Inflammatory macrophage treated with lipopolysaccharide for 4 hours (primary cell): ENCODE results near the gene LTB.
A peak's percentile ranks its signal among the peaks of the same experiment; 100 is the strongest.

Experiments used
- DNase-seq: peaks from one replicate; pipeline ENCODE4 v3.0.0-alpha.2; 2020

LTB gene, protein sequence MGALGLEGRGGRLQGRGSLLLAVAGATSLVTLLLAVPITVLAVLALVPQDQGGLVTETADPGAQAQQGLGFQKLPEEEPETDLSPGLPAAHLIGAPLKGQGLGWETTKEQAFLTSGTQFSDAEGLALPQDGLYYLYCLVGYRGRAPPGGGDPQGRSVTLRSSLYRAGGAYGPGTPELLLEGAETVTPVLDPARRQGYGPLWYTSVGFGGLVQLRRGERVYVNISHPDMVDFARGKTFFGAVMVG

DNA sequence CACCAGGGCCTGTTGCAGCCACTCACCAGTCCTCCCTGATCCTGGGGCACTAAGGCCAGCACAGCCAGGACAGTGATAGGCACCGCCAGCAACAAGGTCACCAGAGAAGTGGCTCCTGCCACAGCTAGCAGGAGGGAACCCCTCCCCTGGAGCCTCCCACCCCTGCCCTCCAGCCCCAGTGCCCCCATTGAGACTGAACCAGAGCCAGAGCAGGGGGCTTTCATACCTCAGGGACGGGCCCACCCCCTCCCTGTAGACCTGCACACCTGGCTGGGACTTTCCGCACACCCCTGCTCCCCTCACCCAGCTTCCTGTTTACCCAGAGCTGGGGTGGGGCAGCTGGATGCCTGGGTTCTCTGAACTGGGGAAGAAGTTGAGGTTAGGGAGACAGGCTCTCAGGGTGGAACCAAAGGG is at the start of gene LTB:
Gene LTB, minus strand, starts transcription at position 195 of the 414 bp plus-strand sequence. Its CDS starts 7 bp downstream, at position 188.
- no peak for DNase-seq

DNA sequence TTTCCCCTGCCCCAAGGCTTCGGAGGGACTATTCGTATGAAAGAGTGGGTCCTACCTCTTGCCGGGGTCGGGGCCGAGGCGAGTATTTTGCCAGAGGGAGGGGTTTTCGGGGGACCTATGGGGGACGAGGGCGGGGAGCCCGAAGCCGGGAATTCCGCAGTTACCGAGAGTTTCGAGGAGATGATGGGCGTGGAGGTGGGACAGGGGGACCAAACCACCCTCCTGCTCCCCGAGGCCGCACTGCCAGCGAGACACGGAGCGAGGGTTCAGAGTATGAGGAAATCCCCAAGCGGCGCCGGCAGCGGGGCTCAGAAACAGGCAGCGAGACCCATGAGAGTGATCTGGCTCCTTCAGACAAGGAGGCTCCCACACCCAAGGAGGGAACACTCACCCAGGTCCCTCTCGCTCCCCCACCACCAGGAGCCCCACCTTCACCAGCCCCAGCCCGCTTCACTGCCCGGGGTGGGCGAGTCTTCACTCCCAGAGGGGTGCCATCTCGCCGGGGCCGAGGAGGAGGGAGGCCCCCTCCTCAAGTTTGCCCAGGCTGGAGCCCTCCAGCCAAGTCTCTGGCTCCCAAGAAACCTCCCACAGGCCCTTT is 49.6 kb upstream of the LTB start:
- no peak for DNase-seq

DNA sequence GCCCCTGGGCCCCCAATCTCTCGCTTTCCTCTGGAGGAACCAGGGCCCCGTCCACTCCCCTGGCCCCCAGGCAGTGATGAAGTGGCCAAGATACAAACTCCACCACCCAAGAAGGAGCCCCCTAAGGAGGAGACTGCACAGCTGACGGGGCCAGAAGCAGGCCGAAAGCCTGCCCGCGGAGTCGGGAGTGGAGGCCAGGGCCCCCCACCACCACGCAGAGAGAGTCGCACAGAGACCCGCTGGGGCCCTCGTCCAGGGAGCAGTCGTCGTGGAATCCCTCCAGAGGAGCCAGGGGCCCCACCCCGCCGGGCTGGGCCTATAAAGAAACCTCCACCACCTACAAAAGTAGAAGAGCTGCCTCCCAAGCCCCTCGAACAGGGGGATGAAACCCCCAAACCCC is 49.0 kb upstream of the LTB start:
- no peak for DNase-seq

- no peak for DNase-seq
These were observed 48.1 kb upstream of the LTB start for GRCh38 chr6:31630177-31630934.

- no peak for DNase-seq
These were observed 46.8 kb upstream of the LTB start for GRCh38 chr6:31629014-31629413.

GRCh38 chr6:31627690-31628287 is 45.6 kb upstream of the LTB start:
- DNase-seq: no peak

- DNase-seq: no peak
These were observed 44.7 kb upstream of the LTB start for GRCh38 chr6:31626952-31627351.

GRCh38 chr6:31624070-31624469 is 41.8 kb upstream of the LTB start:
- no peak for DNase-seq

DNA sequence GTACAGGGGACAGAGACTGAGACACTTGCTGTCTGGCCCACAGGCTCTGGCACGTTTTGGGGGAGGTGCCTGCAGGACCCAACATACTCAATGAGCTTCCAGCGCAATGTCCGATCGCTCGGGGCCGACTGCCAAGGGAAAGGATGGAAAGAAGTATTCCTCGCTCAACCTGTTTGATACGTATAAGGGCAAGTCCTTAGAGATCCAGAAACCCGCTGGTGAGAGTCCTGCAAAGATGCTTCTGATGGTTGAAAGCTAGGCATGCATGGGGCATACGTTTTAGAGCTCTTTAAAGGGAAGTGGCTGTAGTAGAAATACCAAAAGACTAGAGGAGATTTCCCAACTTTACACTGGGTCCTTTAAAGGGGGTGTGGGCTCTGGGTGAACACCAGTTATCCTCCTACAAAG is 40.5 kb upstream of the LTB start:
- DNase-seq: peak; percentile 34

- no peak for DNase-seq
These were observed 39.8 kb upstream of the LTB start for GRCh38 chr6:31621991-31622390.

DNA sequence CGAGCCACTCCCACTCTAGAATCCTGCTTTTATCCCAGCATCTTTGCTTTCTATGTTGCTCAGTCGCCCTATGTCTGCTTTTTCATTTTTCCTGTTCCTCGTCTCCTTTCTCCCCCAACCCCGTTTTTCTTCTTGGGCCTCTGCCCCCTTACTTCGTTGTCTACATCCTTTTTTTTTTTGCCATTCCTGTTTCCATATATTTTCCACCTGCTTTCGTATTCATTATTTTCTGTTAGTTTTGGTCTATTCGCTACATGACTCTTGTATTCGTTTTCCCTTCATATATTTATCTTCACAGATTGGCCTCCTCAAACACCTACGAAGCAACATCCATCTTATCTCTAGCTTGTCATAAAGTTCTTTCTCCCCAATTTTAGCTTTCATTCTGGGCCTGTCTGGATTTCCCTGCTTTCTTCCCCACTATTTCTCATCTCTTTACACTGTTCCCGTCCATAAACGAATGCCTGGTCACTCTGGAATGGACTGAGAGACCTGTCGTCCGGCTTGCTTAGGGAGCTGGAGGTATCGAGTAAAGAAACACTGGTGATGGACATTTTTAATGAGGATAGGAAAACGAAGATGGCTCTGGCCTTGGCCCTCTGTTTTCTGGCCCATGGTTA is 39.2 kb upstream of the LTB start:
- no peak for DNase-seq

DNA sequence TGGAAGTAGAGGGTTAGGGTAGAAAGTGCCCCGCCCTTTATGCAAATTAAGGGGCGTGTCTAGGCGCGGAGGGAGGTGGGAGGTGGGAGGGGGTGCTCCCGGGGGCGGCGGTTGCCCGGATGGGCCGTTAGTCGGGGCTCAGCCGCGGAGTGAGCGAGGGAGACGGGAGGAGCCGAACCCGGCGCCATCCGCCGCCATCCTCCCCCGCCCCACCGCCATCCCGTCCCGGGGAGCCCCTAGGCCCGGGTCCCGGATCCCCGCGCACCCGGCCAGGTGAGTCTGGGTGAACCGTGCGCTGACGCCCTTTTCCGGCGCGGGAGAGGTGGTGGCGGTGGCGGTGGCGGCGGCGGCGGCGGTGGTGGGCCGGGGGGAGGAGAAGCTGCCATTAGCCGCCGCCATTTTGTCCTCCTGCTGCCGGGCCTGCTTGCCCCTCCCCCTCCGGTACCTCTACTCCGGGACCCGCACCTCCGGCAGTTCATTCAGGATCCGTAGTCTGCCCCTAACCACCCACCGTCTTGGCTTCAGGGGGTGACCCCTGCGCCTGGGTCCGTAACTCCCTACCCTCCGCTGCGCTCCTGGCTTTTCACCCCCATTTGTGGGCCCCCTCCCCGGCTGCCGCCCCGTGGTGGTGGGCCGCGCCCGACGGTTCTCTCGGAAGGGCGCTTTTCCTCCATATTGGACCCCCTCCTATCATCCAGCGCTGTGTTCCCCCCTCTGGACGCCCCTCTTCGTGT is 38.5 kb upstream of the LTB start, which contains the start of gene PRRC2A:
Gene PRRC2A, plus strand, starts transcription at position 130 of the 734 bp plus-strand sequence. CDS start 2,075 bp downstream, outside the sequence.
- no peak for DNase-seq

DNA sequence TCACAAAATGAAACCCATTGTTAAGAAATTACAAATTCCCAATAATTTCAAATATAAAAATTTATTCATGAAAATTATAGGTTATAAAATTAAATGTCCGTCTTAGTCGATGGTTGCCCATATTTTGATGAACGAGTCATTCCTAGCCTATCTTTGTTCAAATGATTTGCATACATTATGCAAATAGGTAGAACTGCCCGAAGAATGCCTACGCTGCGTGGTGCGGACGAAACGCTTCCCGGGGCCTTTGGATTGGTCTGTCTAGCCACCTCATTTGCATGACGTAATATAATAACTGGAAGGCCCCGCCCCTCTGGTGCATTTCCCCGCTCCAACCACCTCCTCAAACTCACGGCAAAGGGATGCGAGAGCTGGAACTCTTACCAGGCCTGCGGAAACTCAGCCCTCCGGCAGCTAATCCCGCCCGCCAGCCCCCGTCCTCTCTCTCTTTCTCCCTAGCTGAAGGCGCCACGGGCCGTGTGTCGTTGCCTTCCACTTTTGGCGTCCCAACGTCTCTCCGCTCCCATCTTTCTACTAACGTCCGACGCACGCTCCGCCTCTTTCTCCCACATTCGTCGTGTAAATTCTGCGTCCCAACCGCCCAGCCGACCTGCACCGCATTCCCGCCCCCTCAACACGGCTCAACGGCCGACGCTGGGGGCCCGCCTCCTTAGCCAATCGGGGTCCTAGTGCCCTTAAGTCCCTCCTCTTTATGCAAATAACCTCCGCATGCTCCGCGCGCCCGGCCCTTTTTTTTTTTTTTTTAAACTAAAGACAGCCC is 37.8 kb upstream of the LTB start:
- peak; percentile 99 for DNase-seq

GRCh38 chr6:31617010-31617409 is 34.8 kb upstream of the LTB start:
- DNase-seq: no peak

GRCh38 chr6:31615748-31616147 is 33.5 kb upstream of the LTB start:
- DNase-seq: no peak

- DNase-seq: peak; percentile 76
These were observed 32.7 kb upstream of the LTB start, which contains the start of gene AIF1 for GRCh38 chr6:31614684-31615578. Gene AIF1, plus strand, starts transcription at chr6:31615234. Its CDS starts 96 bp downstream, at chr6:31615330.

DNA sequence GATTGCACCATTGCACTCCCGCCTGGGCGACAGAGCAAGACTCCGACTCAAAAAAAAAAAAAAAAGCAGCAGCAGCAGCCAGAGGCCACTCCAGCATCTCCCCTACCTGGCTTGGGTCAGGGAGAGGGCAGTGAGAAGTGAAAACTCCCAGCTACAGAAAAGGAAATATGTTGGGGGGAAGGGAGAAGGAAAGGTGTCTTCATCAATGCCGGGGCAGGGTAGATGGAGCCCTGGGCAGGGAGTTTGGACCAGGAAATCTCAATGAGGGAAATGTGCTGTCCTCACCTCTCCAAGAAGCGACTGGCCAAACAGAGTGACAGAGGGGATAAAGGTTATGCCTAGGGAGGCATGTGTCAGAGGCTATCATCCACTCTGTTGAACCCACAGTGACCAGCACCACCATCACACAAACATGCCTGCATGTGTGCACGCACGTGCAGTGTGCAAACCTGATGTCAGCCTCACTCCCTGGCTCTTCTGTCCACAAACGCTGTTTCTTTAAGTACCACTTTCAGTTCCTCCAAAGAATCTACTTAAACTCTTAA is 31.9 kb upstream of the LTB start:
- DNase-seq: peak; percentile 79

DNA sequence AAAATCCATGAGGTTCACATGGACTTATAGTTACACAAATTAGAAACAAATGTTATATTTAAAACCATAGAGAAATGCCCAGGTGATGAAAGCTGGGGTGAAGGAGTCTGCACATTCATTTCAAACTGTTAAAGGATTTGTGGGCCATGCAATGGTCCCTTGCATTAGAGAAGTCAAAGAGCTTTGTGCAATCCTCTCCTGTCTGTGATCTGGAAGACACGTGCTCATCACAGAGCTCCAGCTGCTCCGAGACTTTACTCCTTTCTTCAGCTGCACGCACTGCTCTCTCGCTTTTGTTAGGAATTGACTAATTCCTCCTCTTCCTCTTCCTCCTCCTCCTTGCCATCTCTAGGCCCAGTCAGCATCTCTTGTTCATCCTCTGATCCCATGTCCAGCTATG is 28.7 kb upstream of the LTB start:
- DNase-seq: peak; percentile 24

GRCh38 chr6:31609519-31610406 is 27.5 kb upstream of the LTB start:
- no peak for DNase-seq
